ENCODE data around the gene CLDN19.

DNA sequence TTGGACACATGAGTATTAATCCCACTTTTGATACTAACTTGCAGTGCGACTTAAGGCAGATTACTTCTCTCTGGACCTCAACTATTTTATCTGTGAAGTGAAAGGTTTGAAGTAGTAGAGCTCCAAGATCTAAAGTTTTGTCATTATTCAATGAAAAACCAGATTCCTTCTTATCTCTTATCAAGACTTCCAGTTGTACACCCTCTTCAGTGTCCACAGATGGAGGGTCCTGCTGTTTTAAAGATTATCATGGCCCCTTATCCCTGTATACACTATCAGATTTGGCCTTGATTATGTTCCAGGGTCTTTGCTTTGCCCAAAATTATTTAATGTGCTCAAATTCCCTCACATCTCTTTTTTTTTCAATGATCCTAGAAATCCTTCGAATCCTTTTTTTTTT is 28.1 kb upstream of the CLDN19 start:
- TF ChIP-seq, protein P1, sequence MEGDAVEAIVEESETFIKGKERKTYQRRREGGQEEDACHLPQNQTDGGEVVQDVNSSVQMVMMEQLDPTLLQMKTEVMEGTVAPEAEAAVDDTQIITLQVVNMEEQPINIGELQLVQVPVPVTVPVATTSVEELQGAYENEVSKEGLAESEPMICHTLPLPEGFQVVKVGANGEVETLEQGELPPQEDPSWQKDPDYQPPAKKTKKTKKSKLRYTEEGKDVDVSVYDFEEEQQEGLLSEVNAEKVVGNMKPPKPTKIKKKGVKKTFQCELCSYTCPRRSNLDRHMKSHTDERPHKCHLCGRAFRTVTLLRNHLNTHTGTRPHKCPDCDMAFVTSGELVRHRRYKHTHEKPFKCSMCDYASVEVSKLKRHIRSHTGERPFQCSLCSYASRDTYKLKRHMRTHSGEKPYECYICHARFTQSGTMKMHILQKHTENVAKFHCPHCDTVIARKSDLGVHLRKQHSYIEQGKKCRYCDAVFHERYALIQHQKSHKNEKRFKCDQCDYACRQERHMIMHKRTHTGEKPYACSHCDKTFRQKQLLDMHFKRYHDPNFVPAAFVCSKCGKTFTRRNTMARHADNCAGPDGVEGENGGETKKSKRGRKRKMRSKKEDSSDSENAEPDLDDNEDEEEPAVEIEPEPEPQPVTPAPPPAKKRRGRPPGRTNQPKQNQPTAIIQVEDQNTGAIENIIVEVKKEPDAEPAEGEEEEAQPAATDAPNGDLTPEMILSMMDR (IDR thresholded peaks at IDR 0.05; ENCODE audit: poor library complexity, severe bottlenecking) = no peak
- TF ChIP-seq REST (IDR thresholded peaks at IDR 0.05; ENCODE audit: borderline replicate concordance) = no peak
- TF ChIP-seq EP300 (conservative IDR thresholded peaks at IDR 0.05; ENCODE audit: poor library complexity, severe bottlenecking) = no peak
- TF ChIP-seq EZH2 (IDR thresholded peaks at IDR 0.05; ENCODE audit: borderline replicate concordance, insufficient read depth, low read length, poor library complexity, severe bottlenecking) = no peak
- TF ChIP-seq MXI1 (conservative IDR thresholded peaks at IDR 0.05; ENCODE audit: poor library complexity, severe bottlenecking) = no peak
- TF ChIP-seq SMC3 (conservative IDR thresholded peaks at IDR 0.05; ENCODE audit: poor library complexity) = no peak

Measured in neural cell (in vitro differentiated cells).